HG03521 (cell line): Measurements from ENCODE around the gene ZNF3.

Source experiments
- ATAC-seq: cut with Tn5 transposase; IDR thresholded peaks from one replicate; pipeline ENCODE4 v1.9.1; 2021; ENCODE audit warnings: mild to moderate bottlenecking, moderate library complexity; ENCODE audit not compliant: unreplicated experiment

ZNF3 gene

GRCh38 chr7:100109521-100110163 lies 28.1 kb upstream of the ZNF3 start:
- no peak for ATAC-seq

- no peak for ATAC-seq
Observed at GRCh38 chr7:100107890-100108289, 26.4 kb upstream of the ZNF3 start.

- ATAC-seq: no peak
Observed at GRCh38 chr7:100107125-100107737, 25.7 kb upstream of the ZNF3 start.

GRCh38 chr7:100106633-100107032 lies 25.1 kb upstream of the ZNF3 start:
- ATAC-seq: no peak

GRCh38 chr7:100105534-100105933 lies 24.0 kb upstream of the ZNF3 start:
- ATAC-seq: no peak

- no peak for ATAC-seq
Observed at GRCh38 chr7:100102950-100103840, 21.7 kb upstream of the ZNF3 start.

GRCh38 chr7:100101016-100101862 lies 19.7 kb upstream of the ZNF3 start, which contains the start of the genes AP4M1 and MCM7:
Gene AP4M1 (plus strand): TSS chr7:100101643. CDS start chr7:100101715, 72 bp downstream.
Gene MCM7 (minus strand): TSS chr7:100101397. CDS start chr7:100101294, 103 bp downstream.
- ATAC-seq: peak; percentile 84

- ATAC-seq: peak; percentile 58
Observed at GRCh38 chr7:100100420-100101015, 19.0 kb upstream of the ZNF3 start.

GRCh38 chr7:100099452-100099851 lies 17.9 kb upstream of the ZNF3 start:
- no peak for ATAC-seq

GRCh38 chr7:100098913-100099312 lies 17.4 kb upstream of the ZNF3 start:
- no peak for ATAC-seq

GRCh38 chr7:100095704-100096103 lies 14.2 kb upstream of the ZNF3 start:
- no peak for ATAC-seq

- ATAC-seq: no peak
Observed at GRCh38 chr7:100095289-100095688, 13.8 kb upstream of the ZNF3 start.

GRCh38 chr7:100093925-100094486 lies 12.5 kb upstream of the ZNF3 start:
- no peak for ATAC-seq

- no peak for ATAC-seq
Observed at GRCh38 chr7:100093498-100093897, 12.0 kb upstream of the ZNF3 start.

GRCh38 chr7:100093054-100093453 lies 11.5 kb upstream of the ZNF3 start:
- ATAC-seq: no peak

- ATAC-seq: no peak
Observed at GRCh38 chr7:100091411-100092181, 10.1 kb upstream of the ZNF3 start.

GRCh38 chr7:100090527-100091410 lies 9.2 kb upstream of the ZNF3 start:
- ATAC-seq: no peak
